A549 (cell line): Measurements from ENCODE around the gene PPP1R2. TPM values are rescaled to one million over a fixed set of nuclear protein-coding genes. Genes with fewer than 3 reads are reported as not detected.

Source experiments
- ATAC-seq, 2 experiments: fragments of 200-7000 bp in 1 of 2; fragments of >200 bp in 1 of 2; cut with Nextera tagmentation in 1 of 2; cut with Tn5 transposase in 1 of 2; 3 replicates each; pipeline versions ENCODE4 v1.8.0 to v1.9.1; 2018 to 2020; ENCODE audit warnings: mild to moderate bottlenecking in 1 of 2, moderate library complexity in 1 of 2
- CTCF ChIA-PET: fragments of 300-600 bp; sonication (Branson Sonifier 250); formaldehyde crosslinking; extraction: SDS; loops from one replicate; lab custom pipeline; 2021; ENCODE audit warnings: antibody characterized with exemption, inconsistent platforms; lab: Yijun Ruan, JAX
- POLR2A ChIA-PET: fragments of 350-600 bp; formaldehyde crosslinking; extraction: SDS; loops from one replicate; lab custom pipeline; 2021; ENCODE audit warnings: antibody characterized with exemption, inconsistent platforms; lab: Yijun Ruan, JAX
- DNase-seq, 2 experiments: peaks; one replicate each; pipeline versions ENCODE4 v3.0.0 to v3.0.0-alpha.2; 2011 to 2016; ENCODE audit warnings: low read depth in 1 of 2, low spot score in 1 of 2
- FAIRE-seq: peaks from 2 replicates; lab custom pipeline; 2011; peaks lifted over from hg19 to GRCh38; lab: Jason Lieb, UNC
- H3K27ac ChIP-seq, 2 experiments: fragments of >200 bp; sonication (Bioruptor Twin); formaldehyde crosslinking; 3 replicates each; pipeline ENCODE4 v1.5.1; 2016 to 2017
- H3K4me1 ChIP-seq: fragments of >200 bp; sonication (Bioruptor Twin); formaldehyde crosslinking; 3 replicates; pipeline ENCODE4 v1.6.1; 2016
- H3K4me2 ChIP-seq: fragments of >200 bp; sonication (Bioruptor Twin); formaldehyde crosslinking; 3 replicates; pipeline ENCODE4 v1.6.1; 2016
- H3K4me3 ChIP-seq: fragments of >200 bp; sonication (Bioruptor Twin); formaldehyde crosslinking; 3 replicates; pipeline ENCODE4 v1.5.1; 2016
- H3K9me3 ChIP-seq: fragments of >200 bp; sonication (Bioruptor Twin); formaldehyde crosslinking; 3 replicates; pipeline ENCODE4 v1.6.1; 2016
- ATOH8 ChIP-seq: fragments of 250-450 bp; sonication (Bioruptor Pico); IDR thresholded peaks from 2 replicates; pipeline ENCODE4 v1.5.0; 2020; ENCODE audit warnings: low read depth, mild to moderate bottlenecking, moderate library complexity
- BCL3 ChIP-seq: fragments of >200 bp; sonication (Bioruptor Twin); formaldehyde crosslinking; IDR thresholded peaks from 3 replicates; pipeline ENCODE4 v1.6.1; 2016
- BHLHE40 ChIP-seq: IDR thresholded peaks from 2 replicates; pipeline ENCODE4 v1.6.1; 2012; ENCODE audit warnings: low read depth, low read length, inconsistent platforms
- CBX2 ChIP-seq: fragments of 200-600 bp; sonication (generic); IDR thresholded peaks from 2 replicates; pipeline ENCODE4 v1.6.1; 2016; ENCODE audit warnings: low read depth, mild to moderate bottlenecking, borderline replicate concordance
- ESRRA ChIP-seq: fragments of 150-350 bp; IDR thresholded peaks from 2 replicates; pipeline ENCODE4 v1.6.1; 2014; ENCODE audit warnings: mild to moderate bottlenecking, low read length, borderline replicate concordance
- HOXB13 ChIP-seq: fragments of 250-450 bp; sonication (Bioruptor Pico); IDR thresholded peaks from 2 replicates; pipeline ENCODE4 v1.5.0; 2020; ENCODE audit warnings: low read depth, mild to moderate bottlenecking, moderate library complexity
- HOXB5 ChIP-seq: fragments of 250-450 bp; sonication (Bioruptor Pico); IDR thresholded peaks from 2 replicates; pipeline ENCODE4 v1.5.0; 2020; ENCODE audit warnings: mild to moderate bottlenecking, moderate library complexity
- KDM1A ChIP-seq: fragments of 200-600 bp; sonication (generic); IDR thresholded peaks from 2 replicates; pipeline ENCODE4 v1.6.1; 2016; ENCODE audit warnings: low read depth, mild to moderate bottlenecking
- KDM5A ChIP-seq: fragments of 200-600 bp; sonication (generic); IDR thresholded peaks from 2 replicates; pipeline ENCODE4 v1.6.1; 2016; ENCODE audit warnings: antibody characterized with exemption, mild to moderate bottlenecking
- MYC ChIP-seq: IDR thresholded peaks from 2 replicates; pipeline ENCODE4 v1.6.1; 2012; ENCODE audit warnings: mild to moderate bottlenecking, inconsistent platforms, low read length, improper control_type of control experiment, borderline replicate concordance
- NFE2L2 ChIP-seq: fragments of 150-350 bp; conservative IDR thresholded peaks from 2 replicates; pipeline ENCODE4 v1.6.1; 2014; ENCODE audit warnings: low read length
- NPAS2 ChIP-seq: fragments of 250-450 bp; sonication (Bioruptor Pico); IDR thresholded peaks from 2 replicates; pipeline ENCODE4 v1.8.0; 2022; ENCODE audit warnings: mild to moderate bottlenecking, moderate library complexity, borderline replicate concordance
- POLR2A ChIP-seq: IDR thresholded peaks from 2 replicates; pipeline ENCODE4 v1.6.1; 2012; ENCODE audit warnings: mild to moderate bottlenecking, low read length
- POLR2AphosphoS2 ChIP-seq: conservative IDR thresholded peaks from 2 replicates; pipeline ENCODE4 v1.6.1; 2012; ENCODE audit warnings: low read length, improper control_type of control experiment, inconsistent platforms
- TP53 ChIP-seq: fragments of 250-450 bp; sonication (Bioruptor Pico); IDR thresholded peaks from 2 replicates; pipeline ENCODE4 v1.5.0; 2021; ENCODE audit warnings: mild to moderate bottlenecking, moderate library complexity
- ZNF302 ChIP-seq: fragments of 250-450 bp; sonication (Bioruptor Pico); IDR thresholded peaks from 2 replicates; pipeline ENCODE4 v1.9.0; 2021; ENCODE audit warnings: inconsistent platforms, mild to moderate bottlenecking, moderate library complexity
- WGBS: methylation state at CpG from one replicate; pipeline ENCODE4 v1.1.6; 2017; ENCODE audit errors: missing lambda C conversion rate; 5-methylcytosine and 5-hydroxymethylcytosine counted together
- polyA plus RNA-seq, 4 experiments: library from polyadenylated mRNA; depleted of rRNA in 3 of 4; stranded (reverse); fragments of >200 nt; fragmentation: RNase III in 1 of 4; extraction: RNeasy Plus Mini Kit Qiagen cat#74134 plus additional on column Dnase treatment in 1 of 4; gene quantifications; 2 replicates in 3 of 4; 3 replicates in 1 of 4; pipeline ENCODE4 v1.2.3, GENCODE V29; 2011 to 2017
- TF ChIP-seq, protein P1 (sequence below): IDR thresholded peaks from 2 replicates; pipeline ENCODE4 v1.6.1; 2012
- TF ChIP-seq, protein P2 (sequence below): fragments of 250-450 bp; sonication (Bioruptor Pico); IDR thresholded peaks from 2 replicates; pipeline ENCODE4 v1.5.0; 2021; ENCODE audit warnings: mild to moderate bottlenecking, moderate library complexity, borderline replicate concordance
- TF ChIP-seq, protein P3 (sequence below): IDR thresholded peaks from 2 replicates; pipeline ENCODE4 v1.6.1; 2012
- TF ChIP-seq, protein P4 (sequence below): fragments of 200-600 bp; sonication (generic); IDR thresholded peaks from 2 replicates; pipeline ENCODE4 v1.6.1; 2016; ENCODE audit warnings: antibody characterized with exemption, mild to moderate bottlenecking, moderate library complexity

The PPP1R2 gene
- polyA plus RNA-seq, 2 of the 4 experiments (the other 2 are of a cell fraction), result 13.4 to 47.3 TPM

- Histone ChIP-seq H3K4me2 (no peak overlapping the region), H3K27ac (no peak overlapping the region), H3K4me1 (no peaks in the 10 kb centered on the region), H3K9me3 (no peaks in the 10 kb centered on the region), H3K4me3 (no peak overlapping the region)
- 62% methylated on average over 8 of the region's 8 CpGs for WGBS
- DNase-seq (no peak), FAIRE-seq (no peak), ATAC-seq (no peak)
- CTCF ChIA-PET, result no interaction called here
- TF ChIP-seq KDM5A (no peak), ESRRA (no peak), CBX2 (no peak), POLR2A (no peak), ZNF302 (CRISPR knock-in tag) (no peak), NPAS2 (CRISPR knock-in tag) (no peak), MYC (no peak), KDM1A (no peak), HOXB5 (CRISPR knock-in tag) (no peak), ATOH8 (CRISPR knock-in tag) (no peak), TP53 (no peak), BHLHE40 (no peak), NFE2L2 (no peak), BCL3 (no peak), POLR2AphosphoS2 (no peak), HOXB13 (CRISPR knock-in tag) (no peak)
- TF ChIP-seq, protein P1, sequence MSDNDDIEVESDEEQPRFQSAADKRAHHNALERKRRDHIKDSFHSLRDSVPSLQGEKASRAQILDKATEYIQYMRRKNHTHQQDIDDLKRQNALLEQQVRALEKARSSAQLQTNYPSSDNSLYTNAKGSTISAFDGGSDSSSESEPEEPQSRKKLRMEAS, result no peak
- TF ChIP-seq, protein P2, sequence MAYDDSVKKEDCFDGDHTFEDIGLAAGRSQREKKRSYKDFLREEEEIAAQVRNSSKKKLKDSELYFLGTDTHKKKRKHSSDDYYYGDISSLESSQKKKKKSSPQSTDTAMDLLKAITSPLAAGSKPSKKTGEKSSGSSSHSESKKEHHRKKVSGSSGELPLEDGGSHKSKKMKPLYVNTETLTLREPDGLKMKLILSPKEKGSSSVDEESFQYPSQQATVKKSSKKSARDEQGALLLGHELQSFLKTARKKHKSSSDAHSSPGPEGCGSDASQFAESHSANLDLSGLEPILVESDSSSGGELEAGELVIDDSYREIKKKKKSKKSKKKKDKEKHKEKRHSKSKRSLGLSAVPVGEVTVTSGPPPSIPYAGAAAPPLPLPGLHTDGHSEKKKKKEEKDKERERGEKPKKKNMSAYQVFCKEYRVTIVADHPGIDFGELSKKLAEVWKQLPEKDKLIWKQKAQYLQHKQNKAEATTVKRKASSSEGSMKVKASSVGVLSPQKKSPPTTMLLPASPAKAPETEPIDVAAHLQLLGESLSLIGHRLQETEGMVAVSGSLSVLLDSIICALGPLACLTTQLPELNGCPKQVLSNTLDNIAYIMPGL (CRISPR knock-in tag), result no peak
- TF ChIP-seq, protein P3, sequence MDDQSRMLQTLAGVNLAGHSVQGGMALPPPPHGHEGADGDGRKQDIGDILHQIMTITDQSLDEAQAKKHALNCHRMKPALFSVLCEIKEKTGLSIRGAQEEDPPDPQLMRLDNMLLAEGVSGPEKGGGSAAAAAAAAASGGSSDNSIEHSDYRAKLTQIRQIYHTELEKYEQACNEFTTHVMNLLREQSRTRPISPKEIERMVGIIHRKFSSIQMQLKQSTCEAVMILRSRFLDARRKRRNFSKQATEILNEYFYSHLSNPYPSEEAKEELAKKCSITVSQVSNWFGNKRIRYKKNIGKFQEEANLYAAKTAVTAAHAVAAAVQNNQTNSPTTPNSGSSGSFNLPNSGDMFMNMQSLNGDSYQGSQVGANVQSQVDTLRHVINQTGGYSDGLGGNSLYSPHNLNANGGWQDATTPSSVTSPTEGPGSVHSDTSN, result no peak
- TF ChIP-seq, protein P4, sequence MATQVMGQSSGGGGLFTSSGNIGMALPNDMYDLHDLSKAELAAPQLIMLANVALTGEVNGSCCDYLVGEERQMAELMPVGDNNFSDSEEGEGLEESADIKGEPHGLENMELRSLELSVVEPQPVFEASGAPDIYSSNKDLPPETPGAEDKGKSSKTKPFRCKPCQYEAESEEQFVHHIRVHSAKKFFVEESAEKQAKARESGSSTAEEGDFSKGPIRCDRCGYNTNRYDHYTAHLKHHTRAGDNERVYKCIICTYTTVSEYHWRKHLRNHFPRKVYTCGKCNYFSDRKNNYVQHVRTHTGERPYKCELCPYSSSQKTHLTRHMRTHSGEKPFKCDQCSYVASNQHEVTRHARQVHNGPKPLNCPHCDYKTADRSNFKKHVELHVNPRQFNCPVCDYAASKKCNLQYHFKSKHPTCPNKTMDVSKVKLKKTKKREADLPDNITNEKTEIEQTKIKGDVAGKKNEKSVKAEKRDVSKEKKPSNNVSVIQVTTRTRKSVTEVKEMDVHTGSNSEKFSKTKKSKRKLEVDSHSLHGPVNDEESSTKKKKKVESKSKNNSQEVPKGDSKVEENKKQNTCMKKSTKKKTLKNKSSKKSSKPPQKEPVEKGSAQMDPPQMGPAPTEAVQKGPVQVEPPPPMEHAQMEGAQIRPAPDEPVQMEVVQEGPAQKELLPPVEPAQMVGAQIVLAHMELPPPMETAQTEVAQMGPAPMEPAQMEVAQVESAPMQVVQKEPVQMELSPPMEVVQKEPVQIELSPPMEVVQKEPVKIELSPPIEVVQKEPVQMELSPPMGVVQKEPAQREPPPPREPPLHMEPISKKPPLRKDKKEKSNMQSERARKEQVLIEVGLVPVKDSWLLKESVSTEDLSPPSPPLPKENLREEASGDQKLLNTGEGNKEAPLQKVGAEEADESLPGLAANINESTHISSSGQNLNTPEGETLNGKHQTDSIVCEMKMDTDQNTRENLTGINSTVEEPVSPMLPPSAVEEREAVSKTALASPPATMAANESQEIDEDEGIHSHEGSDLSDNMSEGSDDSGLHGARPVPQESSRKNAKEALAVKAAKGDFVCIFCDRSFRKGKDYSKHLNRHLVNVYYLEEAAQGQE, result no peak
- POLR2A ChIA-PET, result no interaction called here
Measured at GRCh38 chr3:195574497-195575304, 31.6 kb upstream of the PPP1R2 start.
